ENCODE data around the gene ARHGEF33.

DNA sequence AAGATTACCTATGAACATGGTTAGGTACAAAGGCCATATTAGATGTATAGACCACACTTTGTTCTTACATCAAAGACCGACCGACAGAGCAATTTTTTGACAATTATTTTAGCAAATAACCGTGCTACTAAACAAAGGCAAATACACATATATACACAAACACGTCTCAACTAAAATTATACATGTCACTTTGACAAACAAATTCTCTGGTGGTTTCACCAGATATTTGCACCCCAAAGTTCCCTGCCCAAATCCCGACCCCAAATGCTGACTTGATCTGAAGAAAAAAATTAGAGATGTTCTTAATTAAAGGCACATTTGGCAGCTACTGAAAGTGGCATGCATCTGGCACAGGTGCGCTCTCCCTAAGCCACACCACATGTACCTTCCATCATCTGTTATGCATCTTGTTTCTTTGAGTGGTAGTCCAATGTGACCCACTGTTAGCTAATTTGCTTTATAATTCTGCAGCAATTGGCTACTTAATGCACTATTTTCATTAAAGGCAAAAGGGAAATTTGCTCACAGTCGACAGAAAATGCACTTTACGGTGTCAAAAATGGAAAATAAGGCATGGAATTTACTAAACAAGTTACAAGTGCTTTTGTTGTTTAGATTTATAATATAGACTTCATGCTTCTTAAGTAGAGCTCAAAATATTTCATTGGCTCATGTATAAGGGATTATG, 92.1 kb downstream of the ARHGEF33 start:
- no peak for TF ChIP-seq REST (IDR thresholded peaks at IDR 0.05; ENCODE audit: insufficient replicate concordance, low read depth)
- no peak for TF ChIP-seq CTCF (IDR thresholded peaks at IDR 0.05; ENCODE audit: insufficient read depth, low read length)
- TF ChIP-seq POLR2AphosphoS5 (IDR thresholded peaks at IDR 0.05; ENCODE audit: low read depth) = no peak

Measured in HL-60 (cell line).